ENCODE measurements around the gene WDR87.

Gene WDR87

GRCh38 chr19:37905946-37906868, at the start of gene WDR87:
WDR87 (minus strand) TSS chr19:37906594; CDS start chr19:37898239, 8,355 bp downstream.
- DNase-seq (ENCODE audit: low read depth in 1 of 2, low spot score in 1 of 2), result peak; percentile 29 to 78
- in situ Hi-C loops (cut with HindIII; ENCODE audit: low pct_unique_long_range_greater_than_20kb, low sequenced_read_pairs), result no loop called here

GRCh38 chr19:37955986-37956385, 49.6 kb upstream of the WDR87 start:
- in situ Hi-C loops (cut with HindIII; ENCODE audit: low pct_unique_long_range_greater_than_20kb, low sequenced_read_pairs), result no loop called here
- no peak for TF ChIP-seq JUND (IDR thresholded peaks at IDR 0.05; ENCODE audit: low read depth)
- no peak for DNase-seq (ENCODE audit: low read depth in 1 of 2, low spot score in 1 of 2)

More at GRCh38 chr19:37905946-37906868, at the start of gene WDR87:
- no peak for TF ChIP-seq JUND (IDR thresholded peaks at IDR 0.05; ENCODE audit: low read depth)

GRCh38 chr19:37954421-37954874, 48.1 kb upstream of the WDR87 start:
- in situ Hi-C loops (cut with HindIII; ENCODE audit: low pct_unique_long_range_greater_than_20kb, low sequenced_read_pairs), result no loop called here
- no peak for DNase-seq (ENCODE audit: low read depth in 1 of 2, low spot score in 1 of 2)
- no peak for TF ChIP-seq JUND (IDR thresholded peaks at IDR 0.05; ENCODE audit: low read depth)

GRCh38 chr19:37953918-37954303, 47.5 kb upstream of the WDR87 start:
- in situ Hi-C loops (cut with HindIII; ENCODE audit: low pct_unique_long_range_greater_than_20kb, low sequenced_read_pairs), result no loop called here
- no peak for DNase-seq (ENCODE audit: low read depth in 1 of 2, low spot score in 1 of 2)
- TF ChIP-seq JUND (IDR thresholded peaks at IDR 0.05; ENCODE audit: low read depth), result no peak

- no peak for DNase-seq (ENCODE audit: low read depth in 1 of 2, low spot score in 1 of 2)
- TF ChIP-seq JUND (IDR thresholded peaks at IDR 0.05; ENCODE audit: low read depth), result no peak
- in situ Hi-C loops (cut with HindIII; ENCODE audit: low pct_unique_long_range_greater_than_20kb, low sequenced_read_pairs), result no loop called here
Measured at GRCh38 chr19:37953171-37953917, 47.0 kb upstream of the WDR87 start.

- TF ChIP-seq JUND (IDR thresholded peaks at IDR 0.05; ENCODE audit: low read depth), result no peak
- DNase-seq (ENCODE audit: low read depth in 1 of 2, low spot score in 1 of 2), result no peak
- in situ Hi-C loops (cut with HindIII; ENCODE audit: low pct_unique_long_range_greater_than_20kb, low sequenced_read_pairs), result no loop called here
Measured at GRCh38 chr19:37951816-37952210, 45.4 kb upstream of the WDR87 start.

- no peak for DNase-seq (ENCODE audit: low read depth in 1 of 2, low spot score in 1 of 2)
- in situ Hi-C loops (cut with HindIII; ENCODE audit: low pct_unique_long_range_greater_than_20kb, low sequenced_read_pairs), result no loop called here
- no peak for TF ChIP-seq JUND (IDR thresholded peaks at IDR 0.05; ENCODE audit: low read depth)
Measured at GRCh38 chr19:37950471-37951175, 44.2 kb upstream of the WDR87 start.

- no peak for TF ChIP-seq JUND (IDR thresholded peaks at IDR 0.05; ENCODE audit: low read depth)
- no peak for DNase-seq (ENCODE audit: low read depth in 1 of 2, low spot score in 1 of 2)
- in situ Hi-C loops (cut with HindIII; ENCODE audit: low pct_unique_long_range_greater_than_20kb, low sequenced_read_pairs), result no loop called here
Measured at GRCh38 chr19:37948362-37948761, 42.0 kb upstream of the WDR87 start.

GRCh38 chr19:37947778-37948177, 41.4 kb upstream of the WDR87 start:
- in situ Hi-C loops (cut with HindIII; ENCODE audit: low pct_unique_long_range_greater_than_20kb, low sequenced_read_pairs), result no loop called here
- no peak for TF ChIP-seq JUND (IDR thresholded peaks at IDR 0.05; ENCODE audit: low read depth)
- no peak for DNase-seq (ENCODE audit: low read depth in 1 of 2, low spot score in 1 of 2)

- no peak for TF ChIP-seq JUND (IDR thresholded peaks at IDR 0.05; ENCODE audit: low read depth)
- in situ Hi-C loops (cut with HindIII; ENCODE audit: low pct_unique_long_range_greater_than_20kb, low sequenced_read_pairs), result no loop called here
Measured at GRCh38 chr19:37946132-37946531, 39.7 kb upstream of the WDR87 start.

GRCh38 chr19:37943480-37943879, 37.1 kb upstream of the WDR87 start:
- in situ Hi-C loops (cut with HindIII; ENCODE audit: low pct_unique_long_range_greater_than_20kb, low sequenced_read_pairs), result no loop called here
- no peak for TF ChIP-seq JUND (IDR thresholded peaks at IDR 0.05; ENCODE audit: low read depth)
- no peak for DNase-seq (ENCODE audit: low read depth in 1 of 2, low spot score in 1 of 2)

More at GRCh38 chr19:37946132-37946531, 39.7 kb upstream of the WDR87 start:
- no peak for DNase-seq (ENCODE audit: low read depth in 1 of 2, low spot score in 1 of 2)

- TF ChIP-seq JUND (IDR thresholded peaks at IDR 0.05; ENCODE audit: low read depth), result no peak
- DNase-seq (ENCODE audit: low read depth in 1 of 2, low spot score in 1 of 2), result no peak
- in situ Hi-C loops (cut with HindIII; ENCODE audit: low pct_unique_long_range_greater_than_20kb, low sequenced_read_pairs), result no loop called here
Measured at GRCh38 chr19:37942516-37942902, 36.1 kb upstream of the WDR87 start.

All from T47D (cell line).